ENCODE measurements around the gene ZSCAN30. TPM values are rescaled to one million over a fixed set of nuclear protein-coding genes. Genes with fewer than 3 reads are reported as not detected.

The ZSCAN30 gene
- total RNA-seq, 5 donors from 2014 or later (not counting 1 experiment from before 2014, with no cell fraction given): 14.4 to 19.6 (median 16.2) TPM

- Histone ChIP-seq H3K4me3 (ENCODE audit: control insufficient read depth in 1 of 2, extremely low read depth in 1 of 2, low read length in 1 of 2) (no peak overlapping the region), H3K27me3 (replicated peaks in 1 of 2; ENCODE audit: control insufficient read depth in 2 of 2, extremely low read depth in 1 of 2, insufficient read depth in 2 of 2, low read length in 1 of 2) (no peaks in the 10 kb centered on the region), H3K36me3 (ENCODE audit: control insufficient read depth in 2 of 2, extremely low read depth in 1 of 2, insufficient read depth in 1 of 2, low read length in 1 of 2) (peaks cover 3 to 74% of the 10 kb centered on the region in 2 donors), H3K9me3 (no peaks in the 10 kb centered on the region), H3K4me1 (ENCODE audit: control insufficient read depth in 1 of 2, extremely low read depth in 1 of 2, insufficient read depth in 2 of 2, low read length in 2 of 2) (peaks cover 0 to 10% of the 10 kb centered on the region in 2 experiments), H3K27ac (ENCODE audit: low read length) (no peak overlapping the region)
- CTCF ChIA-PET: interaction anchor here (0.6 to 1.1 kb wide), 5 partner anchors 10 to 209 kb away, joined by 3 to 5 read pairs (median 3); no protein-coding TSS in a partner anchor
- peaks cover 76% of the 10 kb centered on the region for H3K36me3 Mint-ChIP-seq
- H3K27ac Mint-ChIP-seq: no peak overlapping the region
- peaks cover 0 to 17% (median 0%) of the 10 kb centered on the region in 3 donors for H3K9me3 Mint-ChIP-seq
- POLR2A ChIA-PET: interaction anchor here (0.6 to 1.0 kb wide), 4 partner anchors 41 to 228 kb away, joined by 3 to 8 read pairs (median 4); no protein-coding TSS in a partner anchor
- no CpG with 5 or more reads among the region's 4 CpGs for WGBS (ENCODE audit: insufficient coverage)
- no peak overlapping the region for H3K4me3 Mint-ChIP-seq
- DNase-seq (no peak), ATAC-seq (replicated peaks in 1 of 4) (no peak)
- H3K4me1 Mint-ChIP-seq: peaks cover 28 to 38% (median 33%) of the 10 kb centered on the region in 3 donors
- no peaks in the 10 kb centered on the region for H3K27me3 Mint-ChIP-seq
Measured at GRCh38 chr18:35245719-35246317, 44.2 kb downstream of the ZSCAN30 start.

- 71% methylated on average over 4 of the region's 4 CpGs for WGBS (ENCODE audit: insufficient coverage)
- no peak overlapping the region for H3K4me3 Mint-ChIP-seq
- Histone ChIP-seq H3K4me3 (ENCODE audit: control insufficient read depth in 1 of 2, extremely low read depth in 1 of 2, low read length in 1 of 2) (no peak overlapping the region), H3K27ac (ENCODE audit: low read length) (no peak overlapping the region), H3K36me3 (ENCODE audit: control insufficient read depth in 2 of 2, extremely low read depth in 1 of 2, insufficient read depth in 1 of 2, low read length in 1 of 2) (peaks cover 3 to 64% of the 10 kb centered on the region in 2 donors), H3K9me3 (no peaks in the 10 kb centered on the region), H3K4me1 (ENCODE audit: control insufficient read depth in 1 of 2, extremely low read depth in 1 of 2, insufficient read depth in 2 of 2, low read length in 2 of 2) (peaks cover 4 to 14% of the 10 kb centered on the region in 2 experiments), H3K27me3 (replicated peaks in 1 of 2; ENCODE audit: control insufficient read depth in 2 of 2, extremely low read depth in 1 of 2, insufficient read depth in 2 of 2, low read length in 1 of 2) (no peaks in the 10 kb centered on the region)
- POLR2A ChIA-PET: interaction anchor here in 1 of 2 donors (1.0 kb wide), 1 partner anchor 44 kb away, joined by 3 read pairs; no protein-coding TSS in a partner anchor
- peaks cover 28 to 38% (median 37%) of the 10 kb centered on the region in 3 donors for H3K4me1 Mint-ChIP-seq
- H3K36me3 Mint-ChIP-seq: peaks cover 64% of the 10 kb centered on the region
- CTCF ChIA-PET: interaction anchor here (0.8 to 1.4 kb wide), 4 partner anchors 12 to 142 kb away, joined by 3 to 4 read pairs (median 3); no protein-coding TSS in a partner anchor
- peaks cover 0 to 13% (median 0%) of the 10 kb centered on the region in 3 donors for H3K9me3 Mint-ChIP-seq
- DNase-seq: no peak
- ATAC-seq (replicated peaks in 1 of 4): no peak
- no peaks in the 10 kb centered on the region for H3K27me3 Mint-ChIP-seq
- peak overlapping the region in 1 of 2 donors; percentile 9 for H3K27ac Mint-ChIP-seq
Measured at GRCh38 chr18:35244671-35245070, 45.4 kb downstream of the ZSCAN30 start.

GRCh38 chr18:35242426-35242825 is 47.6 kb downstream of the ZSCAN30 start:
- no peaks in the 10 kb centered on the region for H3K9me3 ChIP-seq
- no peak overlapping the region for H3K4me3 ChIP-seq (ENCODE audit: control insufficient read depth in 1 of 2, extremely low read depth in 1 of 2, low read length in 1 of 2)
- H3K27me3 ChIP-seq (replicated peaks in 1 of 2; ENCODE audit: control insufficient read depth in 2 of 2, extremely low read depth in 1 of 2, insufficient read depth in 2 of 2, low read length in 1 of 2): no peaks in the 10 kb centered on the region
- ChIA-PET POLR2A (no interaction called here), CTCF (interaction anchor here in 1 of 2 donors (1.0 kb wide), 1 partner anchor 48 kb away, joined by 4 read pairs; the partner anchor contains the start of gene ZSCAN30)
- H3K27ac Mint-ChIP-seq: peak overlapping the region in 1 of 2 donors; percentile 98
- H3K36me3 Mint-ChIP-seq: peaks cover 50% of the 10 kb centered on the region
- H3K27me3 Mint-ChIP-seq: no peaks in the 10 kb centered on the region
- H3K27ac ChIP-seq (ENCODE audit: low read length): no peak overlapping the region
- 98% methylated on average over 5 of the region's 6 CpGs for WGBS (ENCODE audit: insufficient coverage)
- peaks cover 4 to 14% of the 10 kb centered on the region in 2 experiments for H3K4me1 ChIP-seq (ENCODE audit: control insufficient read depth in 1 of 2, extremely low read depth in 1 of 2, insufficient read depth in 2 of 2, low read length in 2 of 2)
- H3K36me3 ChIP-seq (ENCODE audit: control insufficient read depth in 2 of 2, extremely low read depth in 1 of 2, insufficient read depth in 1 of 2, low read length in 1 of 2): peaks cover 0 to 50% of the 10 kb centered on the region in 2 donors
- peak overlapping the region in 2 of 3 donors; percentile 98 for H3K4me3 Mint-ChIP-seq
- peaks cover 23 to 38% (median 37%) of the 10 kb centered on the region in 3 donors for H3K4me1 Mint-ChIP-seq
- H3K9me3 Mint-ChIP-seq: peaks cover 0 to 13% (median 0%) of the 10 kb centered on the region in 3 donors
- DNase-seq (no peak), ATAC-seq (replicated peaks in 1 of 4) (no peak)

- peaks cover 4 to 14% of the 10 kb centered on the region in 2 experiments for H3K4me1 ChIP-seq (ENCODE audit: control insufficient read depth in 1 of 2, extremely low read depth in 1 of 2, insufficient read depth in 2 of 2, low read length in 2 of 2)
- H3K4me3 Mint-ChIP-seq: peak overlapping the region; percentile 94 to 98 (median 98)
- ChIA-PET POLR2A (interaction anchor here in 1 of 2 donors (0.6 to 1.4 kb wide), 4 partner anchors 49 to 211 kb away, joined by 3 to 5 read pairs (median 4); partner anchors contain the start of genes MAPRE2, ZNF24 and ZSCAN30), CTCF (interaction anchor here in 1 of 2 donors (1.1 to 1.4 kb wide), 2 partner anchors 10 to 49 kb away, joined by 3 to 6 read pairs; partner anchors contain the start of gene ZSCAN30)
- H3K27ac ChIP-seq (ENCODE audit: low read length): peak overlapping the region; percentile 95
- WGBS (ENCODE audit: insufficient coverage): no CpG with 5 or more reads among the region's 5 CpGs
- peak overlapping the region; percentile 96 to 98 for H3K27ac Mint-ChIP-seq
- H3K4me1 Mint-ChIP-seq: peaks cover 23 to 36% (median 32%) of the 10 kb centered on the region in 3 donors
- H3K9me3 Mint-ChIP-seq: peaks cover 0 to 13% (median 0%) of the 10 kb centered on the region in 3 donors
- peak in 1 of 4 experiments; percentile 1 for ATAC-seq (replicated peaks in 1 of 4)
- H3K4me3 ChIP-seq (ENCODE audit: control insufficient read depth in 1 of 2, extremely low read depth in 1 of 2, low read length in 1 of 2): peak overlapping the region; percentile 91 to 92
- no peaks in the 10 kb centered on the region for H3K27me3 Mint-ChIP-seq
- H3K36me3 ChIP-seq (ENCODE audit: control insufficient read depth in 2 of 2, extremely low read depth in 1 of 2, insufficient read depth in 1 of 2, low read length in 1 of 2): peaks cover 0 to 40% of the 10 kb centered on the region in 2 donors
- peaks cover 40% of the 10 kb centered on the region for H3K36me3 Mint-ChIP-seq
- H3K27me3 ChIP-seq (replicated peaks in 1 of 2; ENCODE audit: control insufficient read depth in 2 of 2, extremely low read depth in 1 of 2, insufficient read depth in 2 of 2, low read length in 1 of 2): no peaks in the 10 kb centered on the region
- no peaks in the 10 kb centered on the region for H3K9me3 ChIP-seq
- no peak for DNase-seq
Measured at GRCh38 chr18:35241448-35241804, 48.6 kb downstream of the ZSCAN30 start.

- peaks cover 0 to 10% (median 0%) of the 10 kb centered on the region in 3 donors for H3K9me3 Mint-ChIP-seq
- peaks cover 34% of the 10 kb centered on the region for H3K36me3 Mint-ChIP-seq
- H3K4me3 ChIP-seq (ENCODE audit: control insufficient read depth in 1 of 2, extremely low read depth in 1 of 2, low read length in 1 of 2): peak within 1 kb of the TSS; percentile 91 to 92
- ChIA-PET POLR2A (interaction anchor here (0.6 to 1.4 kb wide), 6 partner anchors 10 to 211 kb away, joined by 3 to 5 read pairs (median 4); partner anchors contain the start of genes MAPRE2 (in 1 of the 2), ZNF24 (in 1 of the 2) and ZSCAN30 (in 1 of the 2)), CTCF (interaction anchor here (0.6 to 1.5 kb wide), 11 partner anchors 9 to 852 kb away, joined by 3 to 6 read pairs (median 4); partner anchors contain the start of gene ZSCAN30 (in 1 of the 2))
- peaks cover 4 to 14% of the 10 kb centered on the region in 2 experiments for H3K4me1 ChIP-seq (ENCODE audit: control insufficient read depth in 1 of 2, extremely low read depth in 1 of 2, insufficient read depth in 2 of 2, low read length in 2 of 2)
- H3K4me3 Mint-ChIP-seq: peak within 1 kb of the TSS; percentile 94 to 98 (median 98)
- no peaks in the 10 kb centered on the region for H3K27me3 Mint-ChIP-seq
- H3K4me1 Mint-ChIP-seq: peaks cover 23 to 33% (median 32%) of the 10 kb centered on the region in 3 donors
- no peaks in the 10 kb centered on the region for H3K9me3 ChIP-seq
- ATAC-seq (replicated peaks in 1 of 4): peak; percentile 98
- no peaks in the 10 kb centered on the region for H3K27me3 ChIP-seq (replicated peaks in 1 of 2; ENCODE audit: control insufficient read depth in 2 of 2, extremely low read depth in 1 of 2, insufficient read depth in 2 of 2, low read length in 1 of 2)
- H3K27ac ChIP-seq (ENCODE audit: low read length): peak within 1 kb of the TSS; percentile 95
- WGBS (ENCODE audit: insufficient coverage): under 1% methylated on average over 49 of the region's 60 CpGs
- peak; percentile 86 to 97 (median 94) for DNase-seq
- peak within 1 kb of the TSS; percentile 96 to 98 for H3K27ac Mint-ChIP-seq
- H3K36me3 ChIP-seq (ENCODE audit: control insufficient read depth in 2 of 2, extremely low read depth in 1 of 2, insufficient read depth in 1 of 2, low read length in 1 of 2): peaks cover 0 to 34% of the 10 kb centered on the region in 2 donors
Measured at GRCh38 chr18:35240664-35241447, 49.2 kb downstream of the ZSCAN30 start, which contains the start of gene ZNF397. Gene ZNF397, plus strand, starts transcription at chr18:35241034. Its CDS starts 1,437 bp downstream, at chr18:35242471.

All from T-cell (primary cell).